GM10847 (cell line): ENCODE results near the gene FBXL20.

Experiments used
- POLR2A ChIP-seq: IDR thresholded peaks from 2 replicates; pipeline ENCODE4 v1.6.1; 2011; ENCODE audit not compliant: insufficient read length; ENCODE audit errors: extremely low read depth

Gene FBXL20

DNA sequence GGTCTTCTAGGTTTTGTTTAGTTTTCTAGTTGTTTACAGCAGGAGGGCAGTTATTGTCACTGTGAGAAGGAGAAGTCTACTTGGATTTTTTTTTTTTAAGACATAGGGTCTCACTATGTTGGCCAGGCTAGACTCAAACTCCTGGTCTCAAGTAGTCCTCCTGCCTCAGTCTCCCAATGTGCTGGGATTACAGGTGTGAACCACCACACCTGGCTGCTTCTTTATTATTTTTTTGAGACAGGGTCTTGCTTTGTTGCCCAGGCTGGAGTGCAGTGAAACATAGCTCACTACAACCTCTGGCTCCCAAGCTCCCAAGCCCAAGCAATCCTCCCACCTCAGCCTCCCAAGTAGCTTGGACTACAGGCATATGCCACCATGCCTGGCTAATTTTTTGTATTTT, 107.4 kb downstream of the FBXL20 start:
- TF ChIP-seq POLR2A = no peak

DNA sequence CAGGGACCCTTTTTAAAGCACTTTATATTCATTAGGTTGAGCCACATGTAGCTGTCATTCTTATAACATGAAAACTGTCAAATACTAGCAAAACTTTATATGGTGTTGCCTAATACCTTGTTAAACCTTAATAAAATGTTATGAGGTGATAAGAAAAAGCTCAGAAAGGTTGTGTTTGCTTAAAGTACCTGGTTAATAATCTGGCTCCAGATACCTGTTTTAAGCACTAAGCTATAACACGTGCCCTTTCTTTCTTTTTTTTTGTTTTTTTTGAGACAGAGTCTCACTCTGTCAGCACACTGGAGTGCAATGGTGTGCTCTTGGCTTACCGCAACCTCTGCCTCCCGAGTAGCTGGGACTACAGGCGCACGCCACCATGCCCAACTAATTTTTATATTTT, 116.7 kb downstream of the FBXL20 start:
- TF ChIP-seq POLR2A = no peak

DNA sequence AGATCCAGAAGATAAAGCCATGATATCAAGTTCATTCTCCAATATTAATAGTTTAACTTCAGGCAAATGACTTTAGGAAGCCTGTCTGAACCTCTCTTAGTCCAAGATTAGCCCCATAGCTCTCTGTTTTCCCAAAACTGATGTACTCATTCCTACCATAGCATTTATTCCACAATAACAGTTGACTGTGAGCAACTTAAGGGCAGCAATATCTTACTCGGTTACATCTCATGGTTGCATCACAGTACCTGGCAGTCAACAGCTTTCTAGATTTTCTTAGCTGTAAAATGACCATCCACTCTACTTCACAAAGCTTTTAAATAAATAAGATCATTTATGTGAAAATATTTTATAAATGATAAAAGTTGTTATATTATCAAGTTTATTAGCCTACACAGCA, 117.5 kb downstream of the FBXL20 start:
- TF ChIP-seq POLR2A = no peak

DNA sequence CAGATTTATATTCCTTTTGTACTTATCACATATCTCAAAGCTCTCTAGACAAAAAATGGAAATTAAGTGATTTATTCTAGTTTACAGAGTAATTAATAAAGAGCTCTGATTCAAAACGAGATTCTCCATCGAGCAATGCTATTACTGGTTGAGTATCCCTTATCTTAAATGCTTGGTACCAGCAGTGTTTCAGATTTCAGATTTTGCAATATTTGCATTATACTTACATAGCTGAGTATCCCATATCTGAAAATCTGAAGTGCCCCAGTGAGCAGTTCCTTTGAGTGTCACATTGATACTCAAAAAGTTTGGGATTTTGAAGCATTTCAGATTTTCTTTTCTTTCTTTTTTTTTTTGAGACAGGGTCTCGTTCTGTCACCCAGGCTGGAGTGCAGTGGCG, 118.3 kb downstream of the FBXL20 start:
- TF ChIP-seq POLR2A = no peak

DNA sequence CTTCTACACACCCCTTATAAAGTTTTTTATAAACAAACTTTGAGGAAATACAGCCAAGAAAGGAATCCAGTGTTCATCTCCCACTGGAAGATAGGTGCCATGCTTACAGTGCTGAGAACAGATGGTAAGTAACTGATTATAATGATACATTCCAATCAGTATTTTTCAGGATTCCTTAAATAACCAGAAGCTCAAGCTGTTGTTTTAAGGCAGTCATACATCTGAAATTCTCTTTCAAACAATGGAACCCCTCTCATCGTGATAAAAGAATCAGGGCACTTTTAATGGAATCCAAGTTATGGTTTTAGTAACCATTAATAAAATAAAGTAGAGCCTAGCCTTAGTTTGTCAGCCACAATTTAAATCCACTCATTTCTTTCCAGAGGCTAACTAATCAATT, 119.6 kb downstream of the FBXL20 start:
- TF ChIP-seq POLR2A = no peak

DNA sequence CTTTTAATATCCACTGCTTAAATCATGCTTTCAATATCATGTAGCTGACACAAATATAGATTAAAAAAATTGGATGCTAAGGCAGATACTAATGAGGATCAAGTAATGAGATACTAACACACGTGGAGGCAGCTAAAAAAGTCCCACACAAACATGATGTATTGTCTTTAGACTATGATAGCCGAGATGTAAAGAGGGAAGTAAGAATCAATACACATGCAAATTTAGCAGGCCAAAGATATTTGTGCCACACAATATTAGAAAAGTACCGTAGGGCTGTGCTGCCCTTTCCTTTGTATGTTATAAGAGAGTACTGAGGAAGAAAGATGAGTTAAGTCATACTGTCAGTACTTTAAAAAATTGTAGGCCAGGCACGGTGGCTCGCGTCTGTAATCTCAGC, 124.3 kb downstream of the FBXL20 start:
- no peak for TF ChIP-seq POLR2A

DNA sequence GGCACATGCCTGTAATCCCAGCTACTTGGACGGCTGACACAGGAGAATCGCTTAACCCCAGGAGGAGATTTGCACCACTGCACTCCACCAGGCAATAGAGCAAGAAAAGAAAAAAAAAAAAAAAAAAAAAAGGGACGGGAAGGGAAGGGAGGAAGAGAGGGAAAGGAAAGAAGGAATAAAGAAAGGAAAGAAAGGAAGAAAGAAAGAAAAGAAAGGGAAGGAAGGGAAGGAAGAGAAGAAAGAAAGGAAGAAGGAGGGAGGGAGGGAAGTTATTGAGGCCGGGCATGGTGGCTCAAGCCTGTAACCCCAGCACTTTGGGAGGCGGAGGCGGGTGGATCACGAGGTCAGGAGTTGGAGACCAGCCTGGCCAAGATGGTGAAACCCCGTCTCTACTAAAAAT, 125.3 kb downstream of the FBXL20 start:
- TF ChIP-seq POLR2A = no peak

DNA sequence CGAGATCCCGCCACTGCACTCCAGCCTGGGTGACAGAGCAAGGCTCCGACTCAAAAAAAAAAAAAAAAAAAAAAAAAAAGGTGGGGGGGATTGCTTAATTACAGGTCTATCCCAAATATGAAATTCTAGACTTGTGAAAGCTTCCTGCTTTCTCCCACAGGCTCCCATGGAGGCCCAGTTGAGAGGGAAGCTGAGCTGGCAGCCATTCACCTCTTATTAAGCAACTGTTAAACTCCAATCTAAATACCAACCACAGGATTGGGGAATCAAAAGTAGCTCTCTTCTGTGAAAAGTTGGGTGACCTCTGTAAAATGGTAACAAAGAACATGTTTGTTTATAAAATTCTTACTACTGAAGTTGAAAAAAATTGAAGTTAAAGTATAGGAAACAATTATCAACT, 129.9 kb downstream of the FBXL20 start:
- TF ChIP-seq POLR2A = no peak

DNA sequence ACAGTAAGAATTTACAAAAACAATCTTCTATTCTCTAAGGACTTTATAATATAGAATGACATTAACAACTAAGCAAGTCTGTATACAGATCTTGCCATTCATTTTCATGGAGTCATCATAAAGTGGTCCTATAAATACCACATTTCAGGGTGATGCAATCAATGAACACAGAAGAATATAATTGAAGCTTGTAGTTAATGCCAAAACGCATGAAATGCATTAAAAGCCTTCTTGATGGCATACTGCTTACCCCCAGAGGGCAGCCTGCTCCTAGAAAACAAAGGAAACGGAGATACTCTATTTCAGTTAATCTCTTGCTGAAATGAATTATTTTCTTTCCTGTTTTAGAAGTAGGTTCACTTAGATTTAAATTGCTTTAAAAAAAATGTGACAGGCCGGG, 130.5 kb downstream of the FBXL20 start:
- TF ChIP-seq POLR2A = no peak

DNA sequence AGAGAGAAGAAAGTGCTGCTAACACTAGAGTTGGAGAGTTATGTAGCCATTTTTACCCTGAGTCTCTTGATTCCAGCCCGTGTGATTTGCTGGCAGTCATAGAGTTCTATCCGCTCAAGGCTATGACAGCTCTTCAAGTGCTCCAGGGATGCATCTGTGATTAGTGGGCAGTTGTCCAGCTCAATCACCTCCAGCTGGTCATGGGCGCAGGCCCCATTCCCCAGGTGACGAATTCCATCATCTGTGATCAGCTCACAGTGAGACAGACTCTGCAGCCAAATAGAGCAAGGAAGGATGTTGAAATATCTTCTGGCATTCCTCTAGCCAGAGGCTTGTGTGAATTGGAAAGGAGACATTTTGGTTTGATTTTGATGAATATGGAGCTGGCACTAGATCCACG, 137.3 kb downstream of the FBXL20 start:
- no peak for TF ChIP-seq POLR2A

DNA sequence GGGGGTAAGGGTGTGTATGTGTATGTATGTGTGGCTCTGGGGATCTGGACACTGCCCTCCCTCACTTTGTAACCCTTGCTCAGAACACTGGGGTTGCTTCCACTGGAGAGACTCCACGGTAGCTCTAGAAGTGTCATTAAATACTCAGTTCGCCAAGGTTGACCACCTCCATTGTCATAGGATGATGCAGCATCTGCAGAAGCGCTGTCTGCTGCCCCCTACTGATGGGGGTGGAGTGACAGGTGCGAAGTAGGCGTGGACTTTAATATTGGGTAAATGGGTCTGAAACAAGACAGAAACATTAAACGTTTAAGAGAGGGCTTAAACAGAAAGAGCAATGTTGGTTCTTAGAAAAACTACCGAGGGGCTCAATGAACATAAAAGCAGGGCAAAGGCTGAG, 140.1 kb downstream of the FBXL20 start:
- TF ChIP-seq POLR2A = no peak

DNA sequence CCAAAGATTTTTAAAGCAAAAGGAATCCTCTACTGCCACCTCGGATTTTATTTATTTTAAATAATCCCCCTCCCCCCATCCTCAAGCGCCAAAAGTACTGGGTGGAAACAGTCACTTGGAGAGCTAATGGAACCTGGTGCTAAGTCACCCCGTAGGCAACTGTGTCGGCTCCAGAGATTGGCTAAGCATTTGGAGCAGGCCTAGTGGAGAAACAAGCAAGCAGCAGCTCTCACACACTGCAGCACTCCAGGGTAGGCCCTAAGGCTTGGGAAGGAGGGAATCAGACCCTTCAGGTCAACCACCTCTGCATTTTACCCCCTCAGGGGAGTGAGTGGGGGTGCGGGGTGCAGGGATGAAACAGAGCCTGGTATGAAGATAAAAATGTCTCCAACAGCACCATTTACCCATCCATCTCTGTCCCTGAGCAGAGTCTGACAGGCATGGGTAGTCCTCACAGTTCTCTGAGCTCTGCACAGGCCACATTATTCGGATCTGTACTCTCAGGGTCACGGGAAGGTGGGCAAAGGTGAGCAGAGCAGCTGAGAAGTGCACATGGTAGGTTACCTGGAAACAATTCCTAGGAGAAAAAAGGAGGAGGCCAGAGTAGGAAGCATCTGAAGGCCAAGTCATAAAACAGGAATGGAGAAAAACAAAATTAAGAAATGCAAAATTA, 148.5 kb downstream of the FBXL20 start:
- TF ChIP-seq POLR2A = no peak

DNA sequence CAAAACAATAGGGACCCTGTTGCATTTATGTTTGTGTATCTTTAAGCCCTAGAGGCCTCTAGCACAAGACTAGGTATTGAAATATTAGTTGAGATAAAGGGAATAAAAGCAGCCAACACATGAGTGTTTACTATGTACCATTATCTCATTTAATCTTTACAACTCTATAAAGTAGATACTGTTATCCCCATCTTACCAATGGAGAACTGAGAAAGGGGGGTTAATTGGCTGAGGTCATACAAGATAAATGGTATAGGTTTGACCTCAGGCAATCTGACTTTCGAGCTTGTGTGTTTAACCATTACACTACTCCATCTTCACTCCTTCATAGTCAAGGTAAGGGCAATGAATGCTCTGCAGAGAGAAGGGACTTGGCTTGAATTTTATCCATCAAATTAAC, 149.4 kb downstream of the FBXL20 start:
- no peak for TF ChIP-seq POLR2A

DNA sequence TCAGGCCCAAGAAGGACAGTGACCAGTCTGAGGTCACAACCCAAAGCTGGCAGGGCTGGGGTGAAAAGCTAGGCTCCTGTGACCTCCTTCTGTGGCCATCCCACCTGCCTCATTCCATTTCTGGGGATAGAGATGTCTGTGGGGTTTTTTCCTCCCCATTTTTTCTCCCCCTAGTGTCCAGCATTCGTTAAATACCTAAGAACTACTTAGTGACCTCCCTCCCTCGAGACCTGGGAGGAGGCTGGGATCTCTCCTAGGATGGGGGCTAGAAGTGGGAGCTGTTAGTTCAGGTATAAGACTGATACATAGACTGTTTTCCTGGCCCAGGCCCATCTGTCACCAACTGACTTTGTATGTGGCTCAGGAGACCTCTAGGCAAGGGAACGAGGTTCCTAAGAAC, 155.2 kb downstream of the FBXL20 start:
- no peak for TF ChIP-seq POLR2A

DNA sequence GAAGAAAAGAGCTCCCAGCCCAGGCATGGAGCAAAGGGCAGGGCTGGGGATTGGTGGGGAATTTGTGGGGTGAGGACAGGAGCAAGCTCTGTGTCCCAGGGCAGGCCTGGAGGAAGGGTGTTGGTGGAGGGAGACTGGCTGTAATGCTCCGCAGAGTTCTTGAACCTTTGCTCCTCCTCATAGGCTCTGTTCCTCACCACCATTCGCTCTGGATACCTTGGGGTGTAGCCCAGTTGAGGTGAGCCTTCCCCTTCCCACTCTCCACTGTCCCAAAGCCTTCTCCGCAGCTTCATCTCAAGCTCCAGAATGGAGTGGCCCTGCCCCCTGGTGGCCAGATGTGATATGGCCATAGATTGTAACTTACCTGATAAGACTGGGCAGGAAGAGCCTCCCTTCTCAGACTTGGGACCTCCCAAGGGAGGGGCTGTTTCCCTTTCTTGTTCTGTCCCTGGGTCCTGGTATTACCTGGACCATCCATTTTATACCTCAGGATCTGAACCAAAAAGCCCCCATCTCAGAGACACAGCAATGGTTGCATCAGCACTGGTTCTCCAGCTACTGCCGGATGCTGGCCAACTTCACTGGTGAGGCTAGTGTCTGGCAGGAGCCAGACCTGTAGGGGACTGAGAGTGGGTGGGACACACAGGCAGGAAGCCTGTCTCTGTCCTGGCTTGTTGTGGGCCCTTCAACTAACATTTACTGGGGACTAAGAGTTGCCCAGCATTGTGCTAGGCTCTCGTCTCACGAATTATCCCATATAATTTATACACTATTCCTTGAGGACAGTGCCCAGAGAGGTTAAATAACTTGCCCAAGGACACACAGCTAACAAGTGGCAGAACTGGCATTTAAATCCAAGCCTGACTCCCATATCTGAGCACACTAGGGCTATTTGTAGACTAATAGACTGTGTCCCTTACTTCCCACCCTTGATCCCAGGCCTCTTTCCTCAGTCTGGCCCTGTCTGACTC, 156.5 kb downstream of the FBXL20 start:
- TF ChIP-seq POLR2A = no peak

DNA sequence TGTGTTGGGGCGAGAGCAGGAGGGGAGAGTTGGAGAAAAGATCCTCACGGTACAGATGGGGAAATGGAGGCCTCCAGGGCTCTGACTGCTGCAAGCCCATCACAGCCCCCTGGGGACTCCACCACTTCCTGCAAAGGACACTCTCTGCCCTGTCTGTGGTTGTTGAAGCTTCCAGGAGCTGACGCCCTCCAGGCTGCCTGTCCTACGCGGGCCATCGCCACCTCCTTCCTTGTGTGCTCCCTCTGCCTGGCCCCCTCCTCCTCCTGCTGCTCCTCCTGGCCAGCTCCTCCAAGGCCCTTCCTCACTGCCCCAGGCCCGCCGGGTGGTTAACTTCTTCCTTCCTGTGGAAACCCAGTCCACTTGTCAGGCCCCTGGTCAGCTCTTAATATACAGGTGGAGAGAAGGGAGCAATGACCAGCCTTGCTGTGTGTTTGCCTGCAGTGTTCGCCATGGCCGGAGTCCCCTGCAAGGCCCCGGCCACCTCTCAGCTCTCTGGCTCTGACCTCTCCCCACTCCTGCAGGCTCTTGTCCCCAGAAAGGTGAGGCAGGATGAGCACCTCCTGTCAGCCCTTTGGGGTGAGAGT, 157.3 kb downstream of the FBXL20 start:
- TF ChIP-seq POLR2A = no peak
